Adipose tissue (tissue), 3 donors: ENCODE results near the gene SBF2. TPM values are rescaled to one million over a fixed set of nuclear protein-coding genes. Genes with fewer than 3 reads are reported as not detected.

Experiments
- H3K27ac ChIP-seq: one replicate; pipeline ENCODE4 v1.5.1; 2013; ENCODE audit warnings: low read depth, low read length
- WGBS, 3 donors: extraction: QIAGEN DNeasy Blood & Tissue Kit; methylation state at CpG; one replicate each; pipeline ENCODE4 v1.1.7; 2013; 5-methylcytosine and 5-hydroxymethylcytosine counted together
- polyA plus RNA-seq, 3 donors: library from polyadenylated mRNA; stranded (reverse); fragments of 200-250 nt; gene quantifications; one replicate each; pipeline ENCODE4 v1.2.3, GENCODE V29; 2013
- donor health status: healthy with polysubstance abuse.
- donor health status: Bipolar disorder and iron deficiency.
- donor health status: healthy.

SBF2 gene
- polyA plus RNA-seq, 3 donors, result 6.0 to 25.9 (median 23.0) TPM

- WGBS, 3 donors, result 90 to 98% (median 94%) methylated on average over 2 of the region's 2 CpGs
These were observed 455.1 kb downstream of the SBF2 start for GRCh38 chr11:9838961-9839360.

GRCh38 chr11:9838229-9838628 is 455.8 kb downstream of the SBF2 start:
- no peak overlapping the region for H3K27ac ChIP-seq
- WGBS, 3 donors, result 53 to 66% (median 61%) methylated on average over 2 of the region's 2 CpGs

More at GRCh38 chr11:9838961-9839360, 455.1 kb downstream of the SBF2 start:
- H3K27ac ChIP-seq, result no peak overlapping the region

GRCh38 chr11:9834291-9834690 is 459.7 kb downstream of the SBF2 start:
- H3K27ac ChIP-seq, result no peak overlapping the region
- WGBS, 3 donors, result 85 to 97% (median 97%) methylated on average over 3 of the region's 3 CpGs

GRCh38 chr11:9831122-9831521 is 462.9 kb downstream of the SBF2 start:
- WGBS, 3 donors, result 98 to 100% (median 99%) methylated on average over 3 of the region's 3 CpGs
- H3K27ac ChIP-seq, result no peak overlapping the region

GRCh38 chr11:9827708-9828107 is 466.3 kb downstream of the SBF2 start:
- no peak overlapping the region for H3K27ac ChIP-seq
- 60 to 84% (median 63%) methylated on average over 1 of the region's 1 CpG for WGBS, 3 donors

- H3K27ac ChIP-seq, result no peak overlapping the region
- 88 to 97% (median 93%) methylated on average over 1 of the region's 1 CpG for WGBS, 3 donors
These were observed 467.6 kb downstream of the SBF2 start for GRCh38 chr11:9826390-9826789.

- WGBS, 3 donors, result 85 to 98% (median 93%) methylated on average over 1 of the region's 1 CpG
- H3K27ac ChIP-seq, result no peak overlapping the region
These were observed 468.1 kb downstream of the SBF2 start for GRCh38 chr11:9825895-9826294.

- whole genome bisulfite sequencing, 3 donors, result 75 to 84% (median 81%) methylated on average over 4 of the region's 4 CpGs
- no peak overlapping the region for H3K27ac ChIP-seq
These were observed 468.7 kb downstream of the SBF2 start for GRCh38 chr11:9825315-9825714.

- 89 to 92% (median 90%) methylated on average over 5 of the region's 5 CpGs for WGBS, 3 donors
- no peak overlapping the region for H3K27ac ChIP-seq
These were observed 470.1 kb downstream of the SBF2 start for GRCh38 chr11:9823887-9824385.

GRCh38 chr11:9823439-9823838 is 470.6 kb downstream of the SBF2 start:
- WGBS, 3 donors, result 89 to 95% (median 93%) methylated on average over 2 of the region's 2 CpGs
- no peak overlapping the region for H3K27ac ChIP-seq

GRCh38 chr11:9821008-9821752 is 472.8 kb downstream of the SBF2 start:
- 66 to 84% (median 84%) methylated on average over 7 of the region's 7 CpGs for WGBS, 3 donors
- H3K27ac ChIP-seq, result no peak overlapping the region

- WGBS, 3 donors, result 24 to 51% (median 35%) methylated on average over 1 of the region's 1 CpG
- H3K27ac ChIP-seq, result no peak overlapping the region
These were observed 473.8 kb downstream of the SBF2 start for GRCh38 chr11:9820260-9820659.

- WGBS, 3 donors, result 76 to 95% (median 82%) methylated on average over 1 of the region's 1 CpG
- H3K27ac ChIP-seq, result no peak overlapping the region
These were observed 476.8 kb downstream of the SBF2 start for GRCh38 chr11:9817191-9817590.

GRCh38 chr11:9815486-9816136 is 478.4 kb downstream of the SBF2 start:
- no peak overlapping the region for H3K27ac ChIP-seq
- WGBS, 3 donors, result 80 to 89% (median 82%) methylated on average over 6 of the region's 6 CpGs

GRCh38 chr11:9814108-9814507 is 479.9 kb downstream of the SBF2 start:
- no peak overlapping the region for H3K27ac ChIP-seq

- 88 to 95% (median 89%) methylated on average over 7 of the region's 7 CpGs for WGBS, 3 donors
- H3K27ac ChIP-seq, result no peak overlapping the region
These were observed 485.1 kb downstream of the SBF2 start for GRCh38 chr11:9808943-9809342.

GRCh38 chr11:9806946-9807687 is 486.9 kb downstream of the SBF2 start:
- 94 to 99% (median 98%) methylated on average over 4 of the region's 4 CpGs for WGBS, 3 donors
- H3K27ac ChIP-seq, result no peak overlapping the region

- 86 to 91% (median 86%) methylated on average over 2 of the region's 2 CpGs for WGBS, 3 donors
- H3K27ac ChIP-seq, result no peak overlapping the region
These were observed 489.6 kb downstream of the SBF2 start for GRCh38 chr11:9804419-9804902.
